GM21717 (cell line): Measurements from ENCODE around the gene GRM1.
A peak's percentile ranks its signal among the peaks of the same experiment; 100 is the strongest.

Source experiments
- ATAC-seq: cut with Tn5 transposase; IDR thresholded peaks from one replicate; pipeline ENCODE4 v1.9.1; 2021; ENCODE audit warnings: mild to moderate bottlenecking, moderate library complexity; ENCODE audit not compliant: unreplicated experiment

GRM1 gene

DNA sequence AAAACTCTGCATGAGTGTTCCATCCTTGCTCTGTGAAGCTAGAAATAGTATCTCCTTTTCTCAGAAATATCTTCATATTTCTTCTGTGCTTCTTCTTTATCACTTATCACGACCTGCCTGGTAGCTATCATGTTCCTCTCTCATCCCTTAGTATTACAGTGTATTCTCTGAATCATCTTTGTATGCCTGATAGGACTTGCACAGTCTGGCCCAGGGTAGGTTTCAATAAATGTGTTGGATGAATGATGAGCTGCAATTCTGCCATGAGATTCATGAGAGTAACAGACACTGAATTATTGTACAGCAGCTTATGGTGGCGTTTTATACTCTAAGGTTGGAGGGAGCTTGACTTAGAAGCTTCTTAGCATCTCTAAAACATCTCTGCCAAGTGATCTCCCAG lies 66.6 kb downstream of the GRM1 start:
- no peak for ATAC-seq

DNA sequence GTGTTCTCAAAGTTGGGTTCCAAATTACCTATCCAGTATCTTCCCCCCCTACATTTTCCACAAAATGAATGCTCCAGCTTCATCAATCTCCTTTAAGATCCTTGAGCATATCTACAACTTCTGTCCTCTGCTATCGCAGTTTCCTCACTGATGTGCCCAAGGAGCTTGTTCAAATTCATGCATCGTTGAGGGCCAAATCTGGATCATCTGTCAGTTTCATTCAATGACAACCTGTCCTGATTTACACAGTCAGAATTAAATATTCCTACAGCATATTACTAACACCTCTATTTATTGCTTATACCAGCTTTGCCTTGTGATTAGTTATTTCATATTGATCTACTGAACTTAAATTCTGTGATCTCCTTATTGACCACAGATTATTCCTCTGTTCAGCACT lies 68.7 kb downstream of the GRM1 start:
- ATAC-seq = no peak

DNA sequence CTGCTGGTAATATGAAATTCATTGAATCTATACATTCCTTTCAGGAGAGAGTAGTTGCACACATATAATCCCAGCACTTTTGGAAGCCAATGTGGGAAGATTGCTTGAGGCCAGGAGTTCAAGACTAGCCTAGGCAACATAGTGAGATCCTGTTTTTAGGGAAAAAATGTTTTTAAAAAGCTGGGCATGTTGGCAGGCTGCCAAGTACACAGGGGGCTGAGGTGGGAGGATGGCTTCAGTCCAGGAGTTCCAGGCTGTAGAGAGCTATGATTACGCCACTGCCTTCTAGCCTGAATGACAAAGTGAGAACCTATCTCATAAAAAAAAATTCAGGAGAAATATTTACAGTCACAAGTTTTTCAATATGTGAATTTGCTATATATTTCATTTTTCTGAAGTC lies 71.9 kb downstream of the GRM1 start:
- ATAC-seq = no peak

DNA sequence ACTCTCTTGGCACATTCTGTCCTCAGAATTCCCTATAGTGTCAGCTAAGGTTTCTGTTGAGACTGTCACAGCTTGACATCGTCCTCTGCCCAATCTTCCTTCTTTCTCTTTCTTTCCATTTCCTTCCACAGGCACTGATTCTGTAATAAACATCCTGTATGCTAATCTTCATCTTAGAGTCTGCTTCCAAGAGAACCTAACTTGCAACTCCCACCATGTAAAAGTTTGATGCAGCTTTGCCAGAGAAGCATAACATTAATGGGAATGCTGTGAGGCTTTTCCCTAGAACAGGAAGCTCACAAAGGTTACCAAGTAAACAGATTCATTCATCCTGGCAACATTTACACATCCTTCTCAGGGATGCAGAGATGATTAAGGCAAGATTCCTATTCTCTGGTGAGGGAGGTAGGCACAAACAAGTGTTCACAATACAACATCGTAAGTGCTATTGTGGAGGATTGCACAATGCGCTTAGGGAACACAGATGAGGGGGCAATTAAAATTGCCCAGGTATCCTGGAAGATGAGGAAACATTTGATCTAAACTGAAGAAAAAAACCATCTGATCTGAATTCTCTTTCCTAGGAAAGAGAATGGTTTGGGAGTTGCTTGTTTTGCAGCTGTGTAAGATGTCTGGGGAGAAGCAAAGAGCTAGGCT lies 74.7 kb downstream of the GRM1 start:
- no peak for ATAC-seq

DNA sequence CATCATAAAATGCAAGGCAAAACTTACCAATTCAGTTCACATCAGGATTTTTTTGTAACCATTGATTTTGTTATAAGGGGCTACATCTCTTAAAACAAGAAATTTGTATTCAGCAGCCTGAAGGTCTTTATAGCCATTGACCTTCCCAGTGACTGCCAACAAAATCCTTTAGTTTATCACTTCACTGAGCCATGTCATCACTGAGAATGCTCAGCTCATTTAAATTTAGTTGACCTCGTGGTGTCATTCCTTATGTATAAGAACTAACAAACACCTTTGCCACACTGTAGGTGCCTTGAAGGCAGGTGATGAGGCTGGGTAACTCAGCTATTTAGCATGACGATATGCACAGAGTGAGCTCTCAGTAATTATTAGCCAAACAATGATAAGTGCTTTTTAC lies 77.7 kb downstream of the GRM1 start:
- no peak for ATAC-seq

DNA sequence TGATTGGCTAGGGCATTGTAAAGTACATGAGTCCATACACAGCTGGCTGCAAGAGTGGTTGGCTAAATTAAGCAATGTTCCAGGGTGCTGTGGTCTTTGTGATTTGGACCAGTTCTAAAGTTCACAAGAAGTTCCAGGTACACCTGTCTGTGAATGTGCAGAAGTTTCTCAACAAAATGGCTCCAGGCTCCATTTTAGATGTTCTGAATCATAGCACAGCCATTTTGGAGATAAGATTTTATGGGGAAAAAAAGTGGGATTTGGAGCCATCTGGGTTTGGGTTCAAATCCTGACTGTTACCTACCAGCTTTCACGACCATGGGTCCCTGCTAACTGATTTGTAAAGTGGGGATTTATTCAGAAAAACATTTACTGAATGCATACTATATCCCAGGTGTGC lies 82.1 kb downstream of the GRM1 start:
- ATAC-seq = no peak

DNA sequence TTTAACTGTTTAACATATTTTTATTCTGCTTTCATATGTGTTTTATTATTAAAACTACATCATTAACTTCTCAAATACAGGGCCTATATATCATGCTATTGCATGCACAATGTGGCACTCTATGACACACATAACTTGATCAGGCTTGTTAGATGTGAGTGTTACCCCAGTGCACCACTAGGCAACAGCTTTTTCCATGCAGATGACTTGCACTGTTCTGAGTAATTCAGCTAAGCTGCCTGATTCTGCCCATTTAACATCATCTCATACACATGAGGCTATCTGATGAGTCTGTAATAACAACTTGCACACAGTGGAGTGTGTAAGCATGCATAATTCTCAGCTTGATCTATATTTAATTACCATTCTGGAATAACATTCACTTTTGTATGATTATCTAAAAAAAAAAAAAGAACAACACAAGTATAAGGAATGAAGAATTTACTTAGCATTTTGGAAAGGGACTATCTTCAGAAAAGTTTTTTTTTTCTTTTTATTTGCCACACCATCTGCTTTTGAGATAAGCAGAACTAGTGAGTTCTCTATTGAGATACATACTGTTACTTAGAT lies 83.1 kb downstream of the GRM1 start:
- ATAC-seq = no peak

DNA sequence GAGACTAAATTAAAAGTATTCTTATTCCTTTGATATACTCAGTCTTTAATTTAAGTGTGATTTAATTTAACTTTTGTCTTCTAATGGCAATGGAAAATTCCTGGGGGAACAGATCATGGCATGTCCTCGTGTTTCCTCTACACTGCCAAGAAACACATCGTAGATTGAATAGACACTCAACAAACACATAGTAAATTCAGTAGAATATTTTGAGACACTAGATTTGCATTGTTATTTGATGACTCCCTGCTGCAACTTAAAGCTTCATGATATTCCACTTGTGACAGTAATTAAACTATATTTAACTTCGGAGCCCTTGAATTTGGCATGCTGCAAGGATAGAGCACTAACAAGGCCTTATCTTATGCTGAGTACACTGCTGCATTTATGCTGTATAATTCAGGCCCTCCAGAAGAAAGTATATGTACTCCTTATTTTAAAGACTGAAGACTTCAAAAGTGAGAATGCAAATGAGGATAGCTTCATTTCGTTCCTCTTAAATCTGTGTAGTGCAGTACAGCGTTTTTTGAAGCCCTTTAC lies 84.3 kb downstream of the GRM1 start:
- ATAC-seq = no peak

DNA sequence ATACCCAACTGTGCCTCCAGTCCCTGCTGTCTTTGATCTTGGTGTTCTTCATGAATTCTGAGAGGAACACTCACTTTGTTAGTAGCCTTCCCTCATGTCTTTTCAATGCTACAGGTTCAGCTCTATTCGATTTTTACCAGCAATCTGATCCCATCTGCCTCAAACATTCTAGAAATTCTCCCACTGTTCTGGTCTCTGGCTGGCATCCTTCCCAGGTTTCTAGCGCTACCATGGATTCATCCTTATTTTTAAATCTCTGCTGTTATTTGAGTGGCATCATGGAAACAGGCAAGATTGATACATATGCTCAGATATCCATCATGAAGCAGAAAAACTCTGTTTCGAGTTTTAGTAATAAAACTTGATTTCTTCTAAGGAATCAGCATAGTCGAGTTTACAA lies 94.8 kb downstream of the GRM1 start:
- ATAC-seq = no peak

DNA sequence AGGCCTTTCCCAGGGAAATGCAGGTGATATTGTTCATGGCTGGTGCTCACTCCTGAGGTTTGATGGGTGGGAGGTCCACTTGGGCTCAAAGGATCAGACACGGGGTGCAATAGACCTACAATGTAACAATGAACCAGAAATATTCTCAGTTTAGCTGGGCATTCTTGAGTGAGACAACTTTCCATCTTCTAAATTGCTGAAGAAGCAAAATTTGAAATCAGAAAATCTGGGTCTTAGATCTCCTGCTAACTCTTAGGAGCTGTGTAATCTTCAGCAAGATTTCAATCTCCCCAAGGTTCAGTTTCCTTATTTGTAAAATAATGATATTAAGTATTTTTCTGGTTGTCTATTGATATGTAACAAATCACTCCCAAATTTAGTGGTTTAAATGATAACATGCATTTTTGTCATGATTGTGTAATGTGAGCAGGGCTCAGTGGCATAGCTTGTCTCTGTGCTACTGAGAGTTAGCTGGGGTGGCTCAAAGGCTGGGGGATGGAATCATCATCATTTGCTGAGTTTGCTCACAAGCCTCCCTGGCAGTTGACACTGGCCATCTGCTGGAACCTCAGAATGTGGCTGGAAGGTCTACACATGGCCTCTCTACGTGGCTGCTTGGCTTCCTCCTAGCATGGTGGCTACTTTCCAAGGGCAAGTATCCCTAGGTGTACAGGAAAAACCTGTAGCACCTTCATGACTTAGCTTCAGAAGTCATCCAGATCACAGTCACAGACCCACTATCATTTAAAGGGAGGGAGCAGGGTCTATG lies 98.8 kb downstream of the GRM1 start:
- no peak for ATAC-seq

DNA sequence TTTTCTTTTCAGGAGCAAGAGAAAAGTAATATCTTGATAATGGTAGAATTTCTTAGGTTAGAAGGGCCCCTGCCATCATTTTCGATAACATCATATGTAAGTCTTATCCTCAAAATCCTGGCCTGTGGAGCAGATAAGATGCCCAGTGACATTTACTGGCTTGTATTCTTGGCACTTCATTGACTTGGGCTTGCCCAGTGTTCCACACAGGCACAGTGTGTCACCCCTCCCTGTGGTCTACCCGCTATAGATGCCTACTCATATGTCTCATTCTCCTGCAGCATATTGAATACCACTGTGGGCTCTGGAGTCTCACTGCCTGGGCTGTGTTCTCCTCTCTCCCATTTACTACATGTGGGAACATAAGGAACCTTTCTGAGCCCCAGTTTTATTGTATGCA lies 105.0 kb downstream of the GRM1 start:
- ATAC-seq = no peak

DNA sequence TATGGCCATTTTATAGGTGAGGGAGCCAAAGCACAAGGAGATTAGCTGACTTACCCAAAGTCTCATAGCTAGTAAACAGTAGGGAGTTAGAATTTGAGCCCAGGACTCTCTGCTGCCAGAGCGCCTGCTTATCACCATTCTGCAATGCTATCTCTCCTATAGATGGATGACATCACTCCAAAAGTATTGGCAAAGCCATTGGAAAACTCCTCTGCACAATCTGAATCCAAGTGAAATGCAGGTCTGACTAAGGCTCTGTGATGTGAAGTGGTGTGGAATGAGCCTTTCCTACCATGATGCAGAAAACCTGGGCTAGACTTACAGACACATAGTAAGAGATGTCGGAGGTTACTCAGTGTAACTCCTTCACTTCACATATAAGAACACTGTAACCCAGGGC lies 106.3 kb downstream of the GRM1 start:
- ATAC-seq = no peak

DNA sequence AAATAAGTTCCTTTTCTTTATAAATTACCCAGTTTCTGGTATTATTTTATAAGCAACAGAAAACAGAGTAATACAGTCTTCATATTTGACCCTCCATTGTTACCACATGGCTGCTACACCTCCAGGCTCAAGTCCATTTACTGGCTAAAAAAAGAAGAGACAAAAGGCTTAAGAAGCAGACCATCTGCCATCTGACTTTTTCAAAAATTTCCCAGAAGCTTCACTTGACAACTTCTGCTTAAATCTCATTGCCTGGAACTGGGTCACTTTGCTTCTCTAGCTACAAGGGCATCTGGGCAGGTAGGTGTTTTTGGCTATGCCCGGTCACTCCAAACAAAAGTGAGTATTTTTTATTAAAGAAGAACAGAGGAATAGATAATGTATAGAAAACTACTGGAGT lies 118.0 kb downstream of the GRM1 start:
- no peak for ATAC-seq

DNA sequence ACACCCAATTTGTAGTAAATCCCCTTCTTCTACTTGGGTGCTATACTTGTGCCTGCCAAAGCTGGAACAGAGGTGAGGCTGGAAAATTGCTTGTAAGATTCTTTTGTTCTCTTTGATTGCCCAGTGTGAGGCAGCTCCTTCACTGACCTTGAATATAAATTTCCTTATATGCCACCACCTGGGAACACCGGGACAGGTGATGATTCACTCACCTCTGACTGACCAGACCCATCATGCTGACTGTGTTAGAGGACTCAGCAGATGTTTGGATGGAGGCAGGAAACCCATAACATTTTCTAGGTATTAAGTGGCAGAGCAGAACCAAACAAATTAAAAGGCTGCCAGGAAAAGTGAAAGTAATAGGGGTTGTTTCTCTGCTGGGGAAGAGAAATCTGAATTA lies 120.9 kb downstream of the GRM1 start:
- no peak for ATAC-seq

DNA sequence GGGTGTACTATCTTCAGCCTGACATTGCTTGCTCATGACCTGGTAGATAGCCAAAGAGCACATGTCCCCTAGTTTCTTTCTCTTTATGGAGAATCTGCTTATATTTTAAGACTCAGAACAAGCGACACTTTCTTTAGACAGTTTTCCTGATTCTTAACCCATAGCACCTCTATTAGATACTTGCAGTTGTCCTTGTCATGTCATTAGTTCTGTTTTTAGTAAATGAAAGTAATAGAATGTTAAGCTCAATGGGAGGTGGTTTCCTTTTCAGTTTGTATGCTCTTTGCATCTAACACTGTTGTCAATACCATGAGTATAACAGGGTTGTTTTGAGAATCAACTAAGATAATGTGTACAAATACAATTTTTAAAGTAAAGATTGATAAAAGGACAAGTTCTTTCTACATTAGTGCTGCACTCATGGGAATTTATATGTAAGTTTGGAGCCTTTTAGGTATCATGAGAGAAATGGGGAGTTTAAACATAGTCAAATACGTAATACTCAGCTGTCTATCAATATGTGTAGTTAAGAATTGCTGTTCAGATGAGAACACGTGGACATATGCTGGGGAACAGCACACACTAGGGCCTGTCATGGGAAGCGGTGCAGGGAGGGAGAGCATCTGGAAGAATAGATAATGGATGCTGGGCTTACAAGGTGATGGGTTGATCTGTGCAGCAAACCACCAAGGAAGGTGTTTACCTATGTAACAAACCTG lies 124.3 kb downstream of the GRM1 start:
- peak; percentile 99 for ATAC-seq

DNA sequence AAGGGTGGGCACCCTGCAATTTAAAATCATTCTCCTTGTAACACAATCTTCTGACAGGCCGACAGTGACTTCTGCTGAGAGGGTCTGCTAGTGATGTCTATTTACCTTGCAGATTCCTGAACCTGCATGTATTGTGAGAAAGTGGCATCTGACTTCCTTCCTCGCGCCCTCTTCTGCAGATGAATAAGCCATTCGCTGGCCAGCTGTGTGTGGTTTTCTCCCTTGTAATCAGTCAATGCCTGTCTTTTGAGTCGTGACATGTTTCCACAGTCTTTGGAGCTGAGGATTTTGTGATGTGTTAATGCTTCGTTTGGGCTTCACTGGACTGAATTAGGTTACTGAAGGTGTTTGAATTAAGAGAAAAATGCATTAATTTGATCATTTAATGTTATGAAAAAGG lies 125.3 kb downstream of the GRM1 start:
- no peak for ATAC-seq

DNA sequence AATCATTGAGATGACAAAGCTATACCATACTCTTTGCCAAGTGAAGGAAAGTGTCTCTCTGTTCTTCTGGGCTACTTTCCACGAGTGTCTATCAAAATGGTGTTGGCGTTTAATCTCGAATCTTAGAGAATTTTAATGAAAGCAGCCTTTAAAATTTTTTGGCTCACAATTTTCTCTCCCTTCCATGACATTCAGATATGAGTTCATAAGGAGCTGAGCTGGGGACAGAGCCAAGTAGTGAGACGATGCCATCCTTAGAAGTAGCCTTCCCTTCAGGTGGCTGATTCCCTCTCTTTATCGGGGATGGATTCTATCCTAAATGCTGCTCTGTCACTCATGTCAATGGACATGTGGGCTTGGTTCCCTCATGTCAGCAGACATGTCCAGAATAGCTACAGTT lies 132.8 kb downstream of the GRM1 start:
- no peak for ATAC-seq

DNA sequence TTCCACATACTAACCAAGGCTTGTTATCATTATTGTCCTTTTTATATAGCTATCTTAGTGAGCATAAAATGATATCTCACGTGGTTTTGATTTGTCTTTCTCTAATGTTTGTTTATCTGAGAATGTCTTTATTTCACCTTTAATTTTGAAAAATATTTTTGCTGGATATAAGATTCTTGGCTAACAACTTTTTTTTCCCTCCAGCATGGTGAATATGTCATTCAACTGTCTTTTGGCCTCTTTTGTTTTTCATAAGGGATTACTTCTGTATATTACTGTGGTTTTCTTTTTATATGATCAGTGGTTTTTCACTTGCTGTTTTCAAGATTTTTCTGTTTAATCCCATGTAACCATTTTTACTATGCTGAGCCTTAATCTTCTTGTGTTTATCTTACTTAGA lies 141.0 kb downstream of the GRM1 start:
- no peak for ATAC-seq

DNA sequence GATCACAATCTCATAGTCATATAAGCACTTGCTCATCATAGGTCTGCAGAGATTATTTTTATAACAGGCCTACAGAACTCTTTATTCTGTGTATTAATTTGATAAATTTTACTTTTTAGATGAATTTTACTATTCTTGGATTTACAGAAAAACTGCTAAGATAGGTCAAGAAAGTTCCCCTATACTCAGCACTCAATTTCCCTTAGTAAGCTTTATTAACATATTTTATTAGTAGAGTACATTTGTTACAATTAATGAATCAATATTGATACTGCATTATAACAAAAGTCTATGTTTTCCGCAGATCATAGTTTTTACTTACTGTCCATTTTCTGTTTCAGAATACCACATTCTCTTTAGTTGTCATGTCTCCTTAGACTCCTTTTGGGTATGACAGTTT lies 148.9 kb downstream of the GRM1 start:
- no peak for ATAC-seq

DNA sequence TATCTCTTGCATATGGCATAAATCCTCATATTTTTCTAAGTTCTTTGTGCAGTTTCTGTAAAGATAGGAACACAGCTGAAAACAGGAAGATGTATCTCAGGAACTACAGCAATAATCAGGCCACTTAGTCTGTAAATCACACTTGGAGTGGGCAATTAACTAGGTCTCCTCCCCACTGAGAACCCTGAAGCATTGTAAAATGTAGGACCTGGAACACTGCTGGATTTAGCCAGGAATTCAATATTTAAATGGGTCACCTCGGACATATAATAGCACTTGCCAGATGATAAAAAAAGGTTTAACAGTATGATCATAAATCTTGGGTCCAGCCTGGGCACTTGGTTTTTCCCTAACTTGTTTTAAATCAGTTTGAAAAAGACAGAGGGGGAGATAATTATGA lies 155.0 kb downstream of the GRM1 start:
- no peak for ATAC-seq

DNA sequence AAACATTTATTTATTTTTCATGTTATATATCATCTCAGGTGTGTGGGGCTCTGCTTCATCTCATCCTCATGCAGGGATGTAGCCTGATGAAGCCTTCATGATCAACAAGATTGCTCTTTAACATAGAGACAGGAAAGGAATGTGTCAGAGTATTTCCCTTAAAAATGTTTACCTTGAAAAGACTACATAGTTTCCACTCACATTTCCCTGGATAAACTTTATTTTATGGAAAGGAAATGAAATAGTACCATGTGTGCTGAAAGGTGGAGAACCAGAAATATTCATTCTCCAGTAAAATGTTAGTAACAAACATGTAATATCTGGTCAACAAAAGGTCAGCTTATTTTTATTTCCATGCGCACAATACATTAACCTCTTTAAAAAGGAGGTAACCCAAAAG lies 155.8 kb downstream of the GRM1 start:
- no peak for ATAC-seq

DNA sequence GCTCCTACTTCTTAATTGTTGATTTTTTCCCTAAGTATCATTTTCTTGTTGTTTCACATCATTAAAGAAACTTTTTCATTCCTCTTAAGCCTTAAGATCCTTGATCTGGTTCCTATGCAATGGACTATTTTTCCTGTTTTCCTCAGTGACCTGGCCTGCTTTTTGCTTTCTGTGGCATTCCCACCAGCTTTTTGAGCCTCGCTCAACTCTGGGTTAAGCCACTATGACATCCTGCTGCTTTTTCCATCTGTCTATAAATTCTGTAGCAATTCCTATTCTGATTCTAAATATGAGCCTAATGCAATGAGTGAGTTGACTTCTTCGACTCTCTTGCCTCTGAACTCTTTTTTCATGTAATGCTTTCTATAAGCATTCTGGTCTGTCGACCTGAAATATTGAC lies 160.3 kb downstream of the GRM1 start:
- ATAC-seq = no peak
